CD4-positive, alpha-beta memory T cell (primary cell): ENCODE results near the gene MINDY1. TPM values are rescaled to one million over a fixed set of nuclear protein-coding genes. Genes with fewer than 3 reads are reported as not detected.

Experiments
- CTCF ChIA-PET: fragments of 350-600 bp; sonication (Branson Sonifier 250); formaldehyde crosslinking; loops from one replicate; lab custom pipeline; 2021; ENCODE audit warnings: inconsistent platforms; ENCODE audit not compliant: partially characterized antibody; lab: Charles Lee
- POLR2A ChIA-PET: fragments of 350-600 bp; sonication (Branson Sonifier 250); formaldehyde crosslinking; loops from one replicate; lab custom pipeline; 2021; ENCODE audit not compliant: partially characterized antibody; lab: Charles Lee
- DNase-seq, 5 donors: peaks; one replicate each; pipeline versions ENCODE4 v3.0.0 to v3.0.0-alpha.2; 2020 to 2022; ENCODE audit warnings: mixed read lengths in 1 of 5
- H3K27ac ChIP-seq: one replicate; pipeline ENCODE4 v1.7.0; 2013; ENCODE audit warnings: low read depth, low read length
- H3K27me3 ChIP-seq: 2 replicates; pipeline ENCODE4 v1.7.0; 2013; ENCODE audit warnings: mild to moderate bottlenecking, low read length, moderate library complexity; ENCODE audit not compliant: insufficient read depth
- H3K36me3 ChIP-seq: 2 replicates; pipeline ENCODE4 v1.7.0; 2013; ENCODE audit warnings: mild to moderate bottlenecking, low read length, moderate library complexity; ENCODE audit not compliant: insufficient read depth
- H3K4me1 ChIP-seq: 2 replicates; pipeline ENCODE4 v1.7.0; 2013; ENCODE audit warnings: mild to moderate bottlenecking, low read length, moderate library complexity; ENCODE audit not compliant: insufficient read depth
- H3K4me3 ChIP-seq, 2 donors: one replicate each; pipeline ENCODE4 v1.7.0; 2013; ENCODE audit warnings: low read length in 2 of 2, mild to moderate bottlenecking in 1 of 2
- H3K9me3 ChIP-seq, 2 donors: one replicate each; pipeline ENCODE4 v1.7.0; 2013; ENCODE audit warnings: low read length in 2 of 2, control low read depth in 1 of 2; ENCODE audit not compliant: control insufficient read depth in 1 of 2
- H3K27ac Mint-ChIP-seq, 7 donors: one replicate each; pipeline ENCODE4 v1.8.0; 2020 to 2021; ENCODE audit warnings: mixed read lengths in 7 of 7, mild to moderate bottlenecking in 6 of 7, inconsistent platforms in 3 of 7, moderate library complexity in 3 of 7
- H3K27me3 Mint-ChIP-seq, 2 donors: one replicate each; pipeline ENCODE4 v1.8.0; 2020 to 2021; ENCODE audit warnings: mixed read lengths in 2 of 2
- H3K36me3 Mint-ChIP-seq, 2 donors: one replicate each; pipeline ENCODE4 v1.8.0; 2020 to 2021; ENCODE audit warnings: mixed read lengths in 2 of 2, inconsistent platforms in 1 of 2, mild to moderate bottlenecking in 1 of 2
- H3K4me1 Mint-ChIP-seq, 4 donors: one replicate each; pipeline ENCODE4 v1.8.0; 2020 to 2021; ENCODE audit warnings: mixed read lengths in 4 of 4, mild to moderate bottlenecking in 1 of 4
- H3K4me3 Mint-ChIP-seq, 8 donors: one replicate each; pipeline ENCODE4 v1.8.0; 2020 to 2021; ENCODE audit warnings: mixed read lengths in 8 of 8, mild to moderate bottlenecking in 7 of 8, moderate library complexity in 6 of 8, inconsistent platforms in 3 of 8
- H3K9me3 Mint-ChIP-seq, 8 donors: one replicate each; pipeline ENCODE4 v1.8.0; 2020 to 2021; ENCODE audit warnings: mixed read lengths in 8 of 8, mild to moderate bottlenecking in 5 of 8, inconsistent platforms in 3 of 8, moderate library complexity in 1 of 8
- intact Hi-C: fragments of 100-400 bp; cut with micrococcal nuclease; formaldehyde crosslinking; loops from one replicate; pipeline ENCODE4 v1.15.1; 2023
- polyA plus RNA-seq, 2 donors: library from polyadenylated mRNA; unstranded; fragments of 300-500 nt; fragmentation: Illumina TruSeq; gene quantifications; one replicate each; pipeline ENCODE4 v1.2.3, GENCODE V29; 2021
- total RNA-seq, 2 experiments: library from RNA; stranded (reverse); gene quantifications; one replicate each; pipeline ENCODE4 v1.2.3, GENCODE V29; 2021

Gene MINDY1
- total and polyA plus RNA-seq, 4 experiments from 2014 or later = 6.5 to 32.1 (median 24.5) TPM

GRCh38 chr1:151002051-151002450 is 4.7 kb downstream of the MINDY1 start:
- no peaks in the 10 kb centered on the region for H3K27me3 Mint-ChIP-seq
- H3K27ac Mint-ChIP-seq = peak overlapping the region; percentile 60 to 96 (median 88)
- Histone ChIP-seq H3K27me3 (no peaks in the 10 kb centered on the region), H3K4me1 (peaks cover 60% of the 10 kb centered on the region), H3K4me3 (no peak overlapping the region), H3K36me3 (peaks cover 37% of the 10 kb centered on the region), H3K9me3 (no peaks in the 10 kb centered on the region), H3K27ac (peak overlapping the region; percentile 53)
- H3K36me3 Mint-ChIP-seq = peaks cover 22 to 58% of the 10 kb centered on the region in 2 donors
- DNase-seq = no peak
- POLR2A ChIA-PET = interaction anchor here (0.7 to 1.6 kb wide), 3 partner anchors 27 to 56 kb away, joined by 3 to 9 read pairs (median 3); partner anchors contain the start of genes CDC42SE1 and CERS2
- intact Hi-C loops = no loop called here
- H3K4me1 Mint-ChIP-seq = peaks cover 38 to 71% (median 52%) of the 10 kb centered on the region in 4 donors
- H3K4me3 Mint-ChIP-seq = peak overlapping the region in 6 of 8 donors; percentile 19 to 89 (median 80)
- CTCF ChIA-PET = interaction anchor here (1.0 to 14.9 kb wide), 4 partner anchors 10 to 97 kb away, joined by 3 to 255 read pairs (median 4); partner anchors contain the start of genes ANXA9 and CERS2
- no peaks in the 10 kb centered on the region for H3K9me3 Mint-ChIP-seq

GRCh38 chr1:151001602-151002001 is 5.1 kb downstream of the MINDY1 start:
- peaks cover 36 to 67% (median 47%) of the 10 kb centered on the region in 4 donors for H3K4me1 Mint-ChIP-seq
- peak overlapping the region in 6 of 8 donors; percentile 19 to 89 (median 66) for H3K4me3 Mint-ChIP-seq
- H3K36me3 Mint-ChIP-seq = peaks cover 27 to 61% of the 10 kb centered on the region in 2 donors
- H3K27ac Mint-ChIP-seq = peak overlapping the region in 5 of 7 donors; percentile 71 to 96 (median 88)
- H3K36me3 ChIP-seq = peaks cover 37% of the 10 kb centered on the region
- no peaks in the 10 kb centered on the region for H3K9me3 Mint-ChIP-seq
- H3K4me1 ChIP-seq = peaks cover 56% of the 10 kb centered on the region
- CTCF ChIA-PET = interaction anchor here (1.1 to 14.9 kb wide), 6 partner anchors 9 to 746 kb away, joined by 3 to 255 read pairs (median 4); partner anchors contain the start of genes ANXA9 and CERS2
- POLR2A ChIA-PET = interaction anchor here (0.6 to 1.4 kb wide), 4 partner anchors 26 to 234 kb away, joined by 3 read pairs; partner anchors contain the start of genes C1orf56 and CERS2
- no peak overlapping the region for H3K27ac ChIP-seq
- H3K27me3 Mint-ChIP-seq = no peaks in the 10 kb centered on the region
- H3K9me3 ChIP-seq = no peaks in the 10 kb centered on the region
- DNase-seq = no peak
- H3K4me3 ChIP-seq = no peak overlapping the region
- no peaks in the 10 kb centered on the region for H3K27me3 ChIP-seq
- intact Hi-C loops = no loop called here

- H3K9me3 ChIP-seq = no peaks in the 10 kb centered on the region
- Mint-ChIP-seq H3K27me3 (no peaks in the 10 kb centered on the region), H3K36me3 (peaks cover 27 to 59% of the 10 kb centered on the region in 2 donors), H3K9me3 (peaks cover 0 to 1% (median 0%) of the 10 kb centered on the region in 8 donors), H3K4me3 (no peak overlapping the region), H3K4me1 (peaks cover 32 to 63% (median 41%) of the 10 kb centered on the region in 4 donors), H3K27ac (peak overlapping the region; percentile 7 to 89 (median 53))
- DNase-seq = no peak
- H3K4me1 ChIP-seq = peaks cover 52% of the 10 kb centered on the region
- H3K27ac ChIP-seq = no peak overlapping the region
- no peak overlapping the region for H3K4me3 ChIP-seq
- ChIA-PET POLR2A (interaction anchor here (0.9 to 1.4 kb wide), 3 partner anchors 25 to 72 kb away, joined by 3 read pairs; partner anchors contain the start of gene CERS2), CTCF (interaction anchor here (1.1 to 14.9 kb wide), 5 partner anchors 19 to 745 kb away, joined by 3 to 255 read pairs (median 6); partner anchors contain the start of genes ANXA9 and CERS2)
- intact Hi-C loops = no loop called here
- H3K27me3 ChIP-seq = no peaks in the 10 kb centered on the region
- peaks cover 37% of the 10 kb centered on the region for H3K36me3 ChIP-seq
Measured at GRCh38 chr1:151000408-151000807, 6.3 kb downstream of the MINDY1 start.

- no peak overlapping the region for H3K4me3 Mint-ChIP-seq
- peaks cover 49% of the 10 kb centered on the region for H3K4me1 ChIP-seq
- H3K36me3 Mint-ChIP-seq = peaks cover 27 to 58% of the 10 kb centered on the region in 2 donors
- ChIA-PET POLR2A (interaction anchor here (0.6 to 0.9 kb wide), 3 partner anchors 17 to 303 kb away, joined by 3 read pairs; partner anchors contain the start of gene GOLPH3L), CTCF (interaction anchor here (0.9 to 14.9 kb wide), 4 partner anchors 9 to 439 kb away, joined by 3 to 255 read pairs (median 5); partner anchors contain the start of genes ANXA9, CERS2 and PRUNE1)
- H3K9me3 Mint-ChIP-seq = peaks cover 0 to 1% (median 0%) of the 10 kb centered on the region in 8 donors
- H3K27me3 Mint-ChIP-seq = no peaks in the 10 kb centered on the region
- no peak overlapping the region for H3K27ac ChIP-seq
- H3K4me1 Mint-ChIP-seq = peaks cover 31 to 59% (median 41%) of the 10 kb centered on the region in 4 donors
- H3K27ac Mint-ChIP-seq = peak overlapping the region in 3 of 7 donors; percentile 24 to 89 (median 64)
- H3K4me3 ChIP-seq = no peak overlapping the region
- no peaks in the 10 kb centered on the region for H3K9me3 ChIP-seq
- no peaks in the 10 kb centered on the region for H3K27me3 ChIP-seq
- DNase-seq = no peak
- intact Hi-C loops = loop anchor here (5.0 kb wide), 1 partner anchor 743 kb away; the partner anchor contains the start of gene CA14
- peaks cover 37% of the 10 kb centered on the region for H3K36me3 ChIP-seq
Measured at GRCh38 chr1:150999926-151000325, 6.8 kb downstream of the MINDY1 start.

- H3K36me3 ChIP-seq = peaks cover 37% of the 10 kb centered on the region
- peaks cover 43% of the 10 kb centered on the region for H3K4me1 ChIP-seq
- Mint-ChIP-seq H3K4me1 (peaks cover 27 to 53% (median 37%) of the 10 kb centered on the region in 4 donors), H3K36me3 (peaks cover 27 to 58% of the 10 kb centered on the region in 2 donors), H3K9me3 (peaks cover 0 to 1% (median 0%) of the 10 kb centered on the region in 8 donors), H3K4me3 (no peak overlapping the region), H3K27me3 (no peaks in the 10 kb centered on the region), H3K27ac (peak overlapping the region in 6 of 7 donors; percentile 19 to 82 (median 50))
- no peak for DNase-seq
- H3K27ac ChIP-seq = no peak overlapping the region
- H3K27me3 ChIP-seq = no peaks in the 10 kb centered on the region
- intact Hi-C loops = loop anchor here (5.0 kb wide), 1 partner anchor 742 kb away; the partner anchor contains the start of gene CA14
- H3K9me3 ChIP-seq = no peaks in the 10 kb centered on the region
- ChIA-PET CTCF (interaction anchor here (0.9 to 14.9 kb wide), 5 partner anchors 10 to 438 kb away, joined by 3 to 255 read pairs (median 4); partner anchors contain the start of genes ANXA9, CERS2 and PRUNE1), POLR2A (interaction anchor here (0.6 to 0.8 kb wide), 2 partner anchors 16 to 302 kb away, joined by 3 read pairs; partner anchors contain the start of gene GOLPH3L)
- H3K4me3 ChIP-seq = no peak overlapping the region
Measured at GRCh38 chr1:150999051-150999674, 7.5 kb downstream of the MINDY1 start.

- CTCF ChIA-PET = interaction anchor here (0.7 to 14.9 kb wide), 5 partner anchors 8 to 75 kb away, joined by 4 to 255 read pairs (median 5); partner anchors contain the start of genes ANXA9, CERS2 and MINDY1
- no peak overlapping the region for H3K4me3 Mint-ChIP-seq
- Histone ChIP-seq H3K27ac (no peak overlapping the region), H3K27me3 (no peaks in the 10 kb centered on the region), H3K4me1 (peaks cover 32% of the 10 kb centered on the region), H3K36me3 (peaks cover 37% of the 10 kb centered on the region), H3K4me3 (no peak overlapping the region), H3K9me3 (no peaks in the 10 kb centered on the region)
- H3K27ac Mint-ChIP-seq = peak overlapping the region in 1 of 7 donors; percentile 17
- H3K4me1 Mint-ChIP-seq = peaks cover 21 to 41% (median 31%) of the 10 kb centered on the region in 4 donors
- H3K36me3 Mint-ChIP-seq = peaks cover 27 to 55% of the 10 kb centered on the region in 2 donors
- H3K9me3 Mint-ChIP-seq = peaks cover 0 to 1% (median 0%) of the 10 kb centered on the region in 8 donors
- POLR2A ChIA-PET = interaction anchor here (1.0 kb wide), 1 partner anchor 9 kb away, joined by 3 read pairs; the partner anchor contains the start of gene MINDY1
- intact Hi-C loops = loop anchor here (2.0 to 5.0 kb wide), 2 partner anchors 19 to 741 kb away; partner anchors contain the start of gene CA14
- H3K27me3 Mint-ChIP-seq = no peaks in the 10 kb centered on the region
- DNase-seq = no peak
Measured at GRCh38 chr1:150997949-150998348, 8.8 kb downstream of the MINDY1 start.
